DOHH2 (cell line): ENCODE measurements around the gene DLGAP1.
"Not testable (repeated sequence)": the region's sequence is repeated elsewhere in the genome, so short reads cannot be mapped to it uniquely, and the experiment has no call there.

Experiments
- H3F3A ChIP-seq: fragments of 200-600 bp; sonication (generic), shearing (Covaris generic); 2 replicates; pipeline ENCODE4 v1.6.0; 2016; ENCODE audit warnings: antibody characterized with exemption, mild to moderate bottlenecking; ENCODE audit not compliant: control insufficient read depth, insufficient read depth
- H3K27ac ChIP-seq: fragments of 200-600 bp; sonication (generic); 2 replicates; pipeline ENCODE4 v1.5.1; 2014; ENCODE audit warnings: low read depth, mild to moderate bottlenecking, low read length, moderate library complexity
- H3K27me3 ChIP-seq: fragments of 200-600 bp; sonication (generic); 2 replicates; pipeline ENCODE4 v1.6.1; 2014; ENCODE audit warnings: mild to moderate bottlenecking, low read length, mixed read lengths; ENCODE audit not compliant: control insufficient read depth
- H3K36me3 ChIP-seq: fragments of 200-600 bp; sonication (generic); 2 replicates; pipeline ENCODE4 v1.6.1; 2014; ENCODE audit warnings: mild to moderate bottlenecking, low read length, moderate library complexity, mixed read lengths; ENCODE audit not compliant: control insufficient read depth
- H3K4me1 ChIP-seq: fragments of 200-600 bp; sonication (generic); 2 replicates; pipeline ENCODE4 v1.6.1; 2014; ENCODE audit warnings: mild to moderate bottlenecking, low read length, mixed read lengths; ENCODE audit not compliant: control insufficient read depth
- H3K4me2 ChIP-seq: fragments of 200-600 bp; sonication (generic); 2 replicates; pipeline ENCODE4 v1.6.0; 2014; ENCODE audit warnings: mild to moderate bottlenecking, low read length, moderate library complexity
- H3K4me3 ChIP-seq: fragments of 200-600 bp; sonication (generic); 2 replicates; pipeline ENCODE4 v1.5.1; 2014; ENCODE audit warnings: mild to moderate bottlenecking, low read length, mixed read lengths
- H3K79me2 ChIP-seq: fragments of 200-600 bp; sonication (generic); 2 replicates; pipeline ENCODE4 v1.6.1; 2014; ENCODE audit warnings: mild to moderate bottlenecking, low read length, mixed read lengths; ENCODE audit not compliant: control insufficient read depth
- H3K9me2 ChIP-seq: fragments of 200-600 bp; sonication (generic); replicated peaks from 2 replicates; pipeline ENCODE4 v1.6.1; 2014; ENCODE audit warnings: mild to moderate bottlenecking, low read length, mixed read lengths; ENCODE audit not compliant: control insufficient read depth
- H3K9me3 ChIP-seq: fragments of 200-600 bp; sonication (generic); 2 replicates; pipeline ENCODE4 v1.6.1; 2014; ENCODE audit warnings: antibody characterized with exemption, low read length, mixed read lengths; ENCODE audit not compliant: control insufficient read depth, insufficient read depth
- H4K20me1 ChIP-seq: fragments of 200-600 bp; sonication (generic); 2 replicates; pipeline ENCODE4 v1.6.0; 2014; ENCODE audit warnings: low read depth, mild to moderate bottlenecking, antibody characterized with exemption, low read length, moderate library complexity; ENCODE audit not compliant: control insufficient read depth, insufficient read depth
- CTCF ChIP-seq: fragments of 200-600 bp; sonication (generic); IDR thresholded peaks from one replicate; pipeline ENCODE4 v1.5.1; 2014; ENCODE audit warnings: antibody characterized with exemption, mild to moderate bottlenecking, low read depth, low read length; ENCODE audit not compliant: poor library complexity, severe bottlenecking
- EZH2phosphoT487 ChIP-seq: fragments of 200-600 bp; sonication (generic); IDR thresholded peaks from 2 replicates; pipeline ENCODE4 v1.6.1; 2017; ENCODE audit warnings: borderline replicate concordance, mild to moderate bottlenecking, antibody characterized with exemption, low read length, moderate library complexity, mixed read lengths

Gene DLGAP1

GRCh38 chr18:3479978-3480509 lies 975.1 kb downstream of the DLGAP1 start:
- H3K4me2 ChIP-seq, result no peak overlapping the region
- H3K9me3 ChIP-seq, result no peaks in the 10 kb centered on the region
- no peaks in the 10 kb centered on the region for H3F3A ChIP-seq
- H3K9me2 ChIP-seq, result no peaks in the 10 kb centered on the region
- H3K79me2 ChIP-seq, result no peaks in the 10 kb centered on the region
- no peak overlapping the region for H3K27ac ChIP-seq
- no peaks in the 10 kb centered on the region for H3K27me3 ChIP-seq
- no peaks in the 10 kb centered on the region for H4K20me1 ChIP-seq
- H3K4me1 ChIP-seq, result no peaks in the 10 kb centered on the region
- H3K36me3 ChIP-seq, result no peaks in the 10 kb centered on the region
- TF ChIP-seq EZH2phosphoT487 (no peak), CTCF (no peak)
- H3K4me3 ChIP-seq, result no peak overlapping the region

GRCh38 chr18:3478262-3478978 lies 976.7 kb downstream of the DLGAP1 start:
- Histone ChIP-seq H3K4me2 (no peak overlapping the region), H3K4me3 (no peak overlapping the region), H3K9me3 (no peaks in the 10 kb centered on the region), H3K4me1 (no peaks in the 10 kb centered on the region), H3K36me3 (no peaks in the 10 kb centered on the region), H3K27me3 (no peaks in the 10 kb centered on the region), H3K27ac (no peak overlapping the region), H3K79me2 (no peaks in the 10 kb centered on the region), H3F3A (no peaks in the 10 kb centered on the region), H4K20me1 (no peaks in the 10 kb centered on the region), H3K9me2 (no peaks in the 10 kb centered on the region)
- TF ChIP-seq CTCF (no peak), EZH2phosphoT487 (no peak)

- no peaks in the 10 kb centered on the region for H3K79me2 ChIP-seq
- no peak overlapping the region for H3K27ac ChIP-seq
- no peak overlapping the region for H3K4me3 ChIP-seq
- no peaks in the 10 kb centered on the region for H3K4me1 ChIP-seq
- H3K4me2 ChIP-seq, result no peak overlapping the region
- no peaks in the 10 kb centered on the region for H3K36me3 ChIP-seq
- TF ChIP-seq CTCF, result no peak
- no peak for TF ChIP-seq EZH2phosphoT487
- H3K9me3 ChIP-seq, result no peaks in the 10 kb centered on the region
- H3F3A ChIP-seq, result no peaks in the 10 kb centered on the region
- no peaks in the 10 kb centered on the region for H3K9me2 ChIP-seq
- H4K20me1 ChIP-seq, result no peaks in the 10 kb centered on the region
- no peaks in the 10 kb centered on the region for H3K27me3 ChIP-seq
Measured at GRCh38 chr18:3472681-3473544, 982.2 kb downstream of the DLGAP1 start.

- not testable (repeated sequence) for H3K9me3 ChIP-seq, H3F3A ChIP-seq, H3K27me3 ChIP-seq, H4K20me1 ChIP-seq, H3K36me3 ChIP-seq, H3K4me2 ChIP-seq, H3K4me3 ChIP-seq, H3K4me1 ChIP-seq, H3K27ac ChIP-seq, H3K9me2 ChIP-seq, H3K79me2 ChIP-seq
Measured at GRCh38 chr18:3472121-3472520, 983.0 kb downstream of the DLGAP1 start.
